ENCODE data around the gene TFCP2. TPM values are rescaled to one million over a fixed set of nuclear protein-coding genes. Genes with fewer than 3 reads are reported as not detected.

TFCP2 gene
- total RNA-seq, 2 donors from 2014 or later = 8.6 to 9.6 TPM

- TF ChIP-seq CTCF (IDR thresholded peaks at IDR 0.05) = no peak
- Histone ChIP-seq H3K9me3 (no peaks in the 10 kb centered on the region), H3K4me3 (no peak overlapping the region), H3K27ac (no peak overlapping the region), H3K4me1 (peaks cover 0 to 20% of the 10 kb centered on the region in 2 donors), H3K27me3 (no peaks in the 10 kb centered on the region), H3K36me3 (no peaks in the 10 kb centered on the region)
- DNase-seq (ENCODE audit: low spot score) = no peak
These were observed 1.6 kb upstream of the TFCP2 start for GRCh38 chr12:51174501-51174900.

GRCh38 chr12:51171884-51172514 is 936 bp downstream of the TFCP2 start:
- no peaks in the 10 kb centered on the region for H3K27me3 ChIP-seq
- no peak for TF ChIP-seq CTCF (IDR thresholded peaks at IDR 0.05)
- H3K36me3 ChIP-seq = no peaks in the 10 kb centered on the region
- peak overlapping the region; percentile 93 to 98 for H3K27ac ChIP-seq
- H3K4me3 ChIP-seq = peak overlapping the region; percentile 67 to 81
- DNase-seq (ENCODE audit: low spot score) = no peak
- H3K9me3 ChIP-seq = no peaks in the 10 kb centered on the region
- H3K4me1 ChIP-seq = peaks cover 0 to 20% of the 10 kb centered on the region in 2 donors

- TF ChIP-seq CTCF (IDR thresholded peaks at IDR 0.05) = no peak
- DNase-seq (ENCODE audit: low spot score) = no peak
- Histone ChIP-seq H3K27ac (no peak overlapping the region), H3K27me3 (no peaks in the 10 kb centered on the region), H3K4me3 (no peak overlapping the region), H3K36me3 (no peaks in the 10 kb centered on the region), H3K9me3 (no peaks in the 10 kb centered on the region), H3K4me1 (no peaks in the 10 kb centered on the region)
These were observed 9.1 kb downstream of the TFCP2 start for GRCh38 chr12:51163795-51164194.

GRCh38 chr12:51162217-51162616 is 10.7 kb downstream of the TFCP2 start:
- TF ChIP-seq CTCF (IDR thresholded peaks at IDR 0.05) = no peak
- H3K4me1 ChIP-seq = no peaks in the 10 kb centered on the region
- H3K36me3 ChIP-seq = no peaks in the 10 kb centered on the region
- DNase-seq (ENCODE audit: low spot score) = no peak
- H3K27me3 ChIP-seq = no peaks in the 10 kb centered on the region
- no peak overlapping the region for H3K27ac ChIP-seq
- H3K9me3 ChIP-seq = no peaks in the 10 kb centered on the region
- no peak overlapping the region for H3K4me3 ChIP-seq

GRCh38 chr12:51160814-51161459 is 12.0 kb downstream of the TFCP2 start:
- DNase-seq (ENCODE audit: low spot score) = no peak
- Histone ChIP-seq H3K36me3 (no peaks in the 10 kb centered on the region), H3K27ac (no peak overlapping the region), H3K9me3 (no peaks in the 10 kb centered on the region), H3K27me3 (no peaks in the 10 kb centered on the region), H3K4me3 (no peak overlapping the region), H3K4me1 (no peaks in the 10 kb centered on the region)
- no peak for TF ChIP-seq CTCF (IDR thresholded peaks at IDR 0.05)
